Epithelial cell of esophagus (primary cell): ENCODE results near the gene UBP1.

Experiments
- DNase-seq: peaks from one replicate; pipeline ENCODE4 v3.0.0; 2010; ENCODE audit warnings: low read depth
- H3K4me3 ChIP-seq: 2 replicates; pipeline ENCODE4 v1.5.1; 2011; ENCODE audit warnings: mild to moderate bottlenecking, low read length, control low read depth
- TF ChIP-seq, protein P1 (sequence below): IDR thresholded peaks from 2 replicates; pipeline ENCODE4 v1.5.1; 2011; ENCODE audit warnings: low read depth, mild to moderate bottlenecking, low read length, control low read depth, inconsistent platforms; ENCODE audit not compliant: insufficient read depth; ENCODE audit errors: missing control alignments

The UBP1 gene, protein sequence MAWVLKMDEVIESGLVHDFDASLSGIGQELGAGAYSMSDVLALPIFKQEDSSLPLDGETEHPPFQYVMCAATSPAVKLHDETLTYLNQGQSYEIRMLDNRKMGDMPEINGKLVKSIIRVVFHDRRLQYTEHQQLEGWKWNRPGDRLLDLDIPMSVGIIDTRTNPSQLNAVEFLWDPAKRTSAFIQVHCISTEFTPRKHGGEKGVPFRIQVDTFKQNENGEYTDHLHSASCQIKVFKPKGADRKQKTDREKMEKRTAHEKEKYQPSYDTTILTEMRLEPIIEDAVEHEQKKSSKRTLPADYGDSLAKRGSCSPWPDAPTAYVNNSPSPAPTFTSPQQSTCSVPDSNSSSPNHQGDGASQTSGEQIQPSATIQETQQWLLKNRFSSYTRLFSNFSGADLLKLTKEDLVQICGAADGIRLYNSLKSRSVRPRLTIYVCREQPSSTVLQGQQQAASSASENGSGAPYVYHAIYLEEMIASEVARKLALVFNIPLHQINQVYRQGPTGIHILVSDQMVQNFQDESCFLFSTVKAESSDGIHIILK

DNA sequence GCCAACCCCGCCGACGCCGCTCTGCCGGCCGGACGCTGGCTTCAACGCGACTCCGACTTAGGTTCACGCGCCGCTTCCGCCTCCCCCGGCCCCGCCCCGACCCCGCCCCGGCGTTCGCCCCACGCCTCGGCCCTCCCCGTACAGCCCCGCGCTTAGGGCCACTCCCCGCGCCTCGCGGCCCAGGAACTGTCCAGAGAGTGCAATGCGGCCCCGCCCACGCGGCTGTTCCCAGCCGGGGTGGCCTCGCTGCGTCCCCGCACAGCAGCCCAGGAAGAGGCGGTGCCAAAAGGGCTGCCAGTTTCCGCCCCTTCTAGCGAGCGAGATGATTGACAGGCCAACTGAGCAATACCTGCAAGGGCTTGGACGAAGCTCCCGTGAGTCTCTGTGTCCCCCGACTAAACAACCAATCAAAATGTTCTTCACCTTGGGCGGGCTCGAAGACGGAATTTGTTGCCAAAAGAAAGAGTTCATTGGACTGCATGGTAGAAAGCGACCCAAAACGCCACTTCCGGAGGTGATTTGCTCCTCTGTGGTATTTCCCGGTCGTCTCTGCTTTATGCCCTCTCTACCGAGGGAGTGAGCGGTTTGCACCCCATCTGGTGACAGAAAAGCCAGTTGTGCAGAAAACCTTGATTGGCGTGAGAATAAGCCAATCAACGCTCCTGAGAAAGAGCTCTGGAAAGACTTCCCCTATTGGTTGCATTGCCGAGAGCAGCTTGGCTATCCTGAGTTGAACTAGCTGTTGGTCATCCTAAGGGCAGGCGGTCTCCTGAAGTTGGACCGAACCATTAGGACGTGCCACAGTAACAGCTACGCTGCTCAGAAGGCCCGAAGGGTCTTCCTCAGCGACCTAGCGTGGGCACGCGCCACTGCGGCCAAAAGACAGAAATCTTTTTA is at the start of gene UBP1:
TSS of gene UBP1 (minus strand) at position 78 of the 897 bp plus-strand sequence. CDS start 557 bp downstream, outside the sequence.
- TF ChIP-seq, protein P1, sequence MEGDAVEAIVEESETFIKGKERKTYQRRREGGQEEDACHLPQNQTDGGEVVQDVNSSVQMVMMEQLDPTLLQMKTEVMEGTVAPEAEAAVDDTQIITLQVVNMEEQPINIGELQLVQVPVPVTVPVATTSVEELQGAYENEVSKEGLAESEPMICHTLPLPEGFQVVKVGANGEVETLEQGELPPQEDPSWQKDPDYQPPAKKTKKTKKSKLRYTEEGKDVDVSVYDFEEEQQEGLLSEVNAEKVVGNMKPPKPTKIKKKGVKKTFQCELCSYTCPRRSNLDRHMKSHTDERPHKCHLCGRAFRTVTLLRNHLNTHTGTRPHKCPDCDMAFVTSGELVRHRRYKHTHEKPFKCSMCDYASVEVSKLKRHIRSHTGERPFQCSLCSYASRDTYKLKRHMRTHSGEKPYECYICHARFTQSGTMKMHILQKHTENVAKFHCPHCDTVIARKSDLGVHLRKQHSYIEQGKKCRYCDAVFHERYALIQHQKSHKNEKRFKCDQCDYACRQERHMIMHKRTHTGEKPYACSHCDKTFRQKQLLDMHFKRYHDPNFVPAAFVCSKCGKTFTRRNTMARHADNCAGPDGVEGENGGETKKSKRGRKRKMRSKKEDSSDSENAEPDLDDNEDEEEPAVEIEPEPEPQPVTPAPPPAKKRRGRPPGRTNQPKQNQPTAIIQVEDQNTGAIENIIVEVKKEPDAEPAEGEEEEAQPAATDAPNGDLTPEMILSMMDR: peak; percentile 4
- DNase-seq: peak; percentile 100
- H3K4me3 ChIP-seq: peak within 1 kb of the TSS; percentile 84

DNA sequence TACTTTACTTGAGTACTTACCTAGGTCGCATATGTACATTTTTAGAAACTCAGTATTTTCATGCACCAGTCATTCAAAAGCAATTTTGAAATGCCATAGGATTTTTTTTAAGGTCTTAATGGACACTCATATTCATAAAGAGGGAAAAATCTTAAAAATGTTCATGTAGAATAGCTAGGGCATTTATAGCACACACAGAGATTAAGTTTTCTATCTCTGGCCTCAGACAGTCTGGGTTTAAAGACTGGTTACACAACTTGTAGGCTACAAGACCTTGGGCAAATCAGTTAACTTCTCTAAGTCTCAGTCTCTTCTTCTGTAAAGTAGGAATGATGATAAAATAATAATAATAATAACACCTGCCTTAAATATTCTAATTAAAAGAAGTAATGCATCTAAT is 48.5 kb upstream of the UBP1 start:
- TF ChIP-seq, protein P1: no peak
- no peak overlapping the region for H3K4me3 ChIP-seq
- no peak for DNase-seq

DNA sequence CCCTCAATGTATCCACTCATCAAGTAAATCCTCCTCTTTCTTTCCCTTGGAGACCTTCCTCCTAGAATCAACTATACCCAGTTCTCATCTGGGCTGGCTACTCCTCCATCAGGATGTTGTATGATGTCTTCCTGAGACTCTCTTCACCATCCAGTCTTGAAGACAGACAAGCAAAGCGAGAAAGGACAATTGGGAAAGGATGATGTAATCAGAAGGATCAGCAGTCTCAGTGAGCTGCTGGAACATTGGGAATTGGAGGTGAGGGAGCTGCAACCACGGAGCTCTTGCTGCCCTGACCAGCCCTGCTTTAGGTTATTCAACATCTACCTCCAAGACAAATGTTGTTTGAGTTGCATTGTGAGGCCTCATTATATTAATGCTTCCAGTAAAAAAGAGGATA is 48.0 kb upstream of the UBP1 start:
- DNase-seq: no peak
- TF ChIP-seq, protein P1: no peak
- no peak overlapping the region for H3K4me3 ChIP-seq

DNA sequence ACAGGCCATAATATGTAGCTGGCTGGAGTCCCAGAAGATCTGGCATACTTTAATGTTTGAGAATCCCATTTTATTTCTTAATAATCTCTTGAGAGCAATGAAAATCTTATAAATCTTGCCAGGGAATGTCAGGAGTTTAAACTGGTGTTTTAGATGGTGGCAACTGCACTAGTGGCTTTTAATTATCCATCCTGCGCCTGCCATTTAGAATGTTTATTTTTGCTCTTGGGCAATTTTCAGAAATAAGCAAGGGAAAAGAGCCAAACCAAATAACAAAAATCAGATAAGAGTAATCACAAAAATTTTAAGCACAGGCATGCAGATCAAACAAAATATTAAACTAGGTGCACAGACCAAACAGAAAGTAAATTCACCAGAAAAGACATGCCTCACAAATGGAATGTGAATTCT is 41.9 kb upstream of the UBP1 start:
- TF ChIP-seq, protein P1: no peak
- no peak for DNase-seq
- no peak overlapping the region for H3K4me3 ChIP-seq

DNA sequence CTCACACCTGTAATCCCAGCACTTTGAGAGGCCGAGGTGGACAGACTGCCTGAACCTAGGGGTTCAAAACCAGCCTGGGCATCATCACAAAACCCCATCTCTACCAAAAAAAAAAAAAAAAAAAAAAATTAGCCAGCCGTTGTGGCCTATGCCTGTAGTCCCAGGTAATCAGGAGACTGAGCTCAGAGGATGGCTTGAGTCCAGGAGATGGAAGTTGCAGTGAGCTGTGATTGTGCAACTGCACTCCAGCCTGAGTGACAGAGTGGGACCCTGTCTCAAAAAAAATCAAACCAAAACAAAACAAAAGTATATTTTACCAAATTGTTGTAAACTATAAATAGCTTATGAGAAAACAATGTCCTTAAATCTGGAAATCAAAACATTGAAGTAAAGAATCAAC is 34.7 kb upstream of the UBP1 start:
- TF ChIP-seq, protein P1: no peak
- DNase-seq: peak; percentile 5

DNA sequence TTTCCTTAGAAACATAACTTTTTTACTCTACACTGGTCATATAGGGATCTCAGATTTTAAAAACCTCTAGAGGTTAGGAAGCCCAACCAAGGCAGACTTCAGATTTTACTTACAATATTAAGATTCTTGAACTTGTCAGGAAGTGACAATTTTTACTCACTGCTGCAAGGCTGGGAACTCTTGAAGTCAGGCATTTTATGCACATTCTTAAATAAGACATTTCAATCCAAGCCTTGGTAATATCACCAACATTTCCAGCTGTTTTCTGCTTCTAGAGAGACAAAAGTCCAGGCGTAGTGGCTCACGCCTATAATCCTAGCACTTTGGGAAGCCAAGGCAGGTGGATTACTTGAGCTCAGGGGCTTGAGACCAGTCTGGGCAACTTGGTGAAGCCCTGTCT is 33.6 kb upstream of the UBP1 start:
- DNase-seq: no peak
- TF ChIP-seq, protein P1: no peak
- H3K4me3 ChIP-seq: no peak overlapping the region

More for the DNA sequence above, 34.7 kb upstream of the UBP1 start:
- H3K4me3 ChIP-seq: no peak overlapping the region
